ENCODE data around the gene CDYL.

- TF ChIP-seq, protein P1, sequence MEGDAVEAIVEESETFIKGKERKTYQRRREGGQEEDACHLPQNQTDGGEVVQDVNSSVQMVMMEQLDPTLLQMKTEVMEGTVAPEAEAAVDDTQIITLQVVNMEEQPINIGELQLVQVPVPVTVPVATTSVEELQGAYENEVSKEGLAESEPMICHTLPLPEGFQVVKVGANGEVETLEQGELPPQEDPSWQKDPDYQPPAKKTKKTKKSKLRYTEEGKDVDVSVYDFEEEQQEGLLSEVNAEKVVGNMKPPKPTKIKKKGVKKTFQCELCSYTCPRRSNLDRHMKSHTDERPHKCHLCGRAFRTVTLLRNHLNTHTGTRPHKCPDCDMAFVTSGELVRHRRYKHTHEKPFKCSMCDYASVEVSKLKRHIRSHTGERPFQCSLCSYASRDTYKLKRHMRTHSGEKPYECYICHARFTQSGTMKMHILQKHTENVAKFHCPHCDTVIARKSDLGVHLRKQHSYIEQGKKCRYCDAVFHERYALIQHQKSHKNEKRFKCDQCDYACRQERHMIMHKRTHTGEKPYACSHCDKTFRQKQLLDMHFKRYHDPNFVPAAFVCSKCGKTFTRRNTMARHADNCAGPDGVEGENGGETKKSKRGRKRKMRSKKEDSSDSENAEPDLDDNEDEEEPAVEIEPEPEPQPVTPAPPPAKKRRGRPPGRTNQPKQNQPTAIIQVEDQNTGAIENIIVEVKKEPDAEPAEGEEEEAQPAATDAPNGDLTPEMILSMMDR (conservative IDR thresholded peaks at IDR 0.05 in 1 of 2, IDR thresholded peaks at IDR 0.05 in 1 of 2; ENCODE audit: extremely low read depth in 1 of 2, insufficient read depth in 1 of 2, low read depth in 1 of 2, low read length in 2 of 2): no peak
- TF ChIP-seq EZH2 (IDR thresholded peaks at IDR 0.05; ENCODE audit: borderline replicate concordance, low read length): no peak
These were observed 149.4 kb downstream of the CDYL start for GRCh38 chr6:4925580-4925979.
